IPS-11a (cell line): ENCODE measurements around the gene FER.
"Not testable (repeated sequence)": the region's sequence is repeated elsewhere in the genome, so short reads cannot be mapped to it uniquely, and the experiment has no call there.

Source experiments
- H3K4me3 ChIP-seq: one replicate; pipeline ENCODE4 v1.5.1; 2013; ENCODE audit warnings: low read depth, low read length, control low read depth

The FER gene

GRCh38 chr5:108946008-108946407, 198.3 kb downstream of the FER start:
- no peak overlapping the region for H3K4me3 ChIP-seq

DNA sequence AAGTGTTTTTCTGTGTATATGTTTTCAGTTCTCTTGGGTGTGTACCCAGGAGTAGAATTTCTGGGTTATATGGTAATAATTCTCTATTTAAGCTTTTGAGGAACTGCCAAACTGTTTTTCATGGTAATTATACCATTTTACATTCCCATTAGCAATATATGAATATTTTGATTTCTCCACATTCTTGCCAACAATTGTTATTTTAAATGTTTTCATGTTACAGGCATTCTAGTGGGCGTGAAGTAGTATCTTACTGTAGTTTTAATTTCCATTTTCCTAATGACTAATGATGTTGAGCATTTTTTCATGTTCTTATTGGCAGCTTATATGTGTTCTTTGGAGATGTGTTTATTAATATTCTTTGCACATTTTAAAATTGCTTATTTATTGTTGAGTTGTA, 199.5 kb downstream of the FER start:
- no peak overlapping the region for H3K4me3 ChIP-seq

DNA sequence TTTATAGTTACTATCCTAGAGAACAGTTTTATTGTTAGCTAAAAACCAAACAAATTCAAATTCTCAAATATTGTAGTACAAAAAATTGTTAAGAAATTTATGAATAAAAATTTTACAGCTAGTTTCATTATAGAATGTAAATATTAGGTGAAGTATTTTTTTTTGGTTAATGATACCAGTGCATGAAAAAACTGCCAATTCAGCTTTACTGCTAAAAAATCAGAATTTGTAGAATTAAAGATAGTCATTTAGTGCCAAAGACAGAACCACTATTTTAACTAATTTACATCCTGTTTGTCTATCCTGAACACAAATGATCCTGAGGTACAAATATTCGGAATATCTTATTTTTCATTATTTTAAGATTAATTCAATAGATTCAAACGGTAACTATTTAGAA, 202.6 kb downstream of the FER start:
- no peak overlapping the region for H3K4me3 ChIP-seq

GRCh38 chr5:108953940-108954339, 206.2 kb downstream of the FER start:
- H3K4me3 ChIP-seq: no peak overlapping the region

GRCh38 chr5:108957333-108957732, 209.6 kb downstream of the FER start:
- H3K4me3 ChIP-seq: no peak overlapping the region

GRCh38 chr5:108966910-108967309, 219.2 kb downstream of the FER start:
- no peak overlapping the region for H3K4me3 ChIP-seq

GRCh38 chr5:108974594-108974993, 226.9 kb downstream of the FER start:
- H3K4me3 ChIP-seq: no peak overlapping the region

GRCh38 chr5:108975697-108976096, 228.0 kb downstream of the FER start:
- no peak overlapping the region for H3K4me3 ChIP-seq

- H3K4me3 ChIP-seq: no peak overlapping the region
Observed at GRCh38 chr5:108983461-108984092, 235.9 kb downstream of the FER start.

DNA sequence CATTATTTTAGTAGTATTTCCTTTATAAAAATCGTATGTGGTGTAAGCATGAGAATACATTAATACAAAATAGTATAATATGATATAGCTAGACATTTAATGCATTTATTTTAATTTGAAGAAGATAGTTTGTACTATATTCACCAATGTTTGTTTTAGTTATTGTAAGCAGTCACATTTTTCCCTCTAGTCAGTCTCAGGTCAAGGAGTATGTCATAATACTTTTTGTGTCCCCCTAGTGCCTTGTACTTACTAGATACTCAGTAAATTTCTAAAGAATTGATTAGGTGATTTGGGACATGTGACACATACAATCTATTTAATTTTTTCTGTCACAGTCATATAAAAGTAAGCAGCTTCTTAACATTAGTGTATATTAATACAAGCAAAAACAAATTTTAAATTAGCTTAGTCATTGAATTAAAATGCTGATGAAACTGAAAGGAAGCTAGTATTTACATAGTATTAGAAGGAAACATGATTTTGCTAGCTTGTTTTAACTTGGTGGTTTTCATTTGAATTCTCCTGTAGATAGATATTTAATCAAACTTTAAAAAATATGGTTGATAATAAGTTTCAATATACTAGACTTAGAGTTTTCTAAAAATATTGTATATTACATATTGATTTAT, 242.2 kb downstream of the FER start:
- H3K4me3 ChIP-seq: no peak overlapping the region

DNA sequence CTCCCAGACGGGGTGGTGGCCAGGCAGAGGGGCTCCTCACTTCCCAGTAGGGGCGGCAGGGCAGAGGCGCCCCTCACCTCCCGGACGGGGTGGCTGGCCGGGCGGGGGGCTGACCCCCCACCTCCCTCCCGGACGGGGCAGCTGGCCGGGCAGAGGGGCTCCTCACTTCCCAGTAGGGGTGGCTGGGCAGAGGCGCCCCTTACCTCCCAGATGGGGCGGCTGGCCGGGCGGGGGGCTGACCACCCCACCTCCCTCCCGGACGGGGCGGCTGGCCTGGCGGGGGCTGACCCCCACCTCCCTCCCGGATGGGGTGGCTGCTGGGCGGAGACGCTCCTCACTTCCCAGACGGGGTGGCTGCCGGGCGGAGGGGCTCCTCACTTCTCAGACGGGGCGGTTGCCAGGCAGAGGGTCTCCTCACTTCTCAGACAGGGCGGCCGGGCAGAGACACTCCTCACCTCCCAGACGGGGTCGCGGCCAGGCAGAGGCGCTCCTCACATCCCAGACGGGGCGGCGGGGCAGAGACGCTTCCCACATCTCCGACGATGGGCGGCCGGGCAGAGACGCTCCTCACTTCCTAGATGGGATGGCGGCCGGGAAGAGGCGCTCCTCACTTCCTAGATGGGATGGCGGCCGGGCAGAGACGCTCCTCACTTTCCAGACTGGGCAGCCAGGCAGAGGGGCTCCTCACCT, 244.8 kb downstream of the FER start:
- not testable (repeated sequence) for H3K4me3 ChIP-seq

DNA sequence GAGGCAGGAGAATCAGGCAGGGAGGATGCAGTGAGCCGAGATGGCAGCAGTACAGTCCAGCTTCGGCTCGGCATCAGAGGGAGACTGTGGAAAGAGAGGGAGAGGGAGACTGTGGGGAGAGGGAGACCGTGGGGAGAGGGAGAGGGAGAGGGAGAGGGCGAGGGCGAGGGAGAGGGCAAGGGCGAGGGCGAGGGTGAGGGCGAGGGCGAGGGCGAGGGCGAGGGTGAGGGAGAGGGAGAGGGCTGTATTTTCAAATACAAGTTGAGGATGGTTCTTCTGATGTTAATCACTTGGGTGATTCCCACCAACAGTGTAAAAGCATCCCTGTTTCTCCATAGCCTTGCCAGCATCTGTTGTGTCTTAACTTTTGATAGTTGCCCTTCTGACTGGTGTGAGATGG, 245.7 kb downstream of the FER start:
- H3K4me3 ChIP-seq: not testable (repeated sequence)

GRCh38 chr5:108997720-108998119, 250.0 kb downstream of the FER start:
- H3K4me3 ChIP-seq: no peak overlapping the region

GRCh38 chr5:108998216-108998615, 250.5 kb downstream of the FER start:
- H3K4me3 ChIP-seq: no peak overlapping the region

GRCh38 chr5:109003928-109004327, 256.2 kb downstream of the FER start:
- H3K4me3 ChIP-seq: no peak overlapping the region

DNA sequence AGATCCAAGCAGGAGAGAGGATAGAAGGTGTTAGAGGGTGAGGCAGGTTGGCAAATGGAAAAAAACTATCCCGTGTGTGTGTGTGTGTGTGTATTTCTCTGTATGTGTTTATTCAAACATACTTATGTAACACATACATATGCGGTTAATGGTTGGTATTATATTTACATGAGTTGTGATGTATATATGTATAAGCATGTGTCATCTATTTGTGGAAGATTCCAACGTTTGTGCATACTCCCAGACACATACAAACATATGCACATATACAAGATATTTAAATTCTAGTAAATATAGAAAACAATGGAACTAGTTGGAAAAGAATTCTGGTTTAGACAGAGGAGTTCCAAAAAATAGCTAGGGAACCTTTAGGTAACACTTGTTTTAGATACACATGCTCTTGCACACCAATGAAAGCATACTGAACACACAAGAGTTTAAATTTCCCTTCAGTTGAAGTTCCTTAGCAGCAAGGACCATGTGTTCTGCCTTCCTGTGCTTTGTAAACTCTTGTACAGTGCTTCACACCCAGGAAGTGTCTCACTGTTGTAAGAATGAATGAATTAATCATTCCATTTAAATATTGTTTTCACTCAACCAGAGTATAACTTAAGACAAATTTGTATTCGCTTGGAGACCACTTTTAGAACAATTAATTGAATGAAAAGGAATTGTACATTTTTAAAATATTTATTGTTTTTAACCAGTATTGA, 257.8 kb downstream of the FER start:
- H3K4me3 ChIP-seq: no peak overlapping the region

GRCh38 chr5:109006129-109006528, 258.4 kb downstream of the FER start:
- H3K4me3 ChIP-seq: no peak overlapping the region

DNA sequence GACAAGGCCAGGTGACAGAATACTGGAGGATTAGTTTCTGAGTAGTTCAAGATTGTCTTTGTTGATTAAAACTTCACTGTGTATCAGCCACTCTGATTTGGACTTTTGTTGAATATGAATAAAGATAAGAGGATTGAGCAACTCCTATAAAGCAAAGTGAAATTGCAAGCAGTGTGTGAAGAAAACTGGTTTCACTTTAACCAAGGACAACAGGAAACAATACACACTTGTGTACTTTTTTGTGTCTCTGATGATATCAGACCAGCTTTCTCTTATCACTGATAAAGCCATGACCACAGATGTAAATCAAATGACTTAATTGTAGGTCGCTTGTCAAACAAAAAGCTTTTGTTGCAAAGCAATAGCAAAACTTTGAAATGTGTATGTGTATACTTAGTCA, 268.6 kb downstream of the FER start:
- H3K4me3 ChIP-seq: no peak overlapping the region

GRCh38 chr5:109022056-109022455, 274.4 kb downstream of the FER start:
- no peak overlapping the region for H3K4me3 ChIP-seq

- not testable (repeated sequence) for H3K4me3 ChIP-seq
Observed at GRCh38 chr5:109025729-109026128, 278.0 kb downstream of the FER start.

DNA sequence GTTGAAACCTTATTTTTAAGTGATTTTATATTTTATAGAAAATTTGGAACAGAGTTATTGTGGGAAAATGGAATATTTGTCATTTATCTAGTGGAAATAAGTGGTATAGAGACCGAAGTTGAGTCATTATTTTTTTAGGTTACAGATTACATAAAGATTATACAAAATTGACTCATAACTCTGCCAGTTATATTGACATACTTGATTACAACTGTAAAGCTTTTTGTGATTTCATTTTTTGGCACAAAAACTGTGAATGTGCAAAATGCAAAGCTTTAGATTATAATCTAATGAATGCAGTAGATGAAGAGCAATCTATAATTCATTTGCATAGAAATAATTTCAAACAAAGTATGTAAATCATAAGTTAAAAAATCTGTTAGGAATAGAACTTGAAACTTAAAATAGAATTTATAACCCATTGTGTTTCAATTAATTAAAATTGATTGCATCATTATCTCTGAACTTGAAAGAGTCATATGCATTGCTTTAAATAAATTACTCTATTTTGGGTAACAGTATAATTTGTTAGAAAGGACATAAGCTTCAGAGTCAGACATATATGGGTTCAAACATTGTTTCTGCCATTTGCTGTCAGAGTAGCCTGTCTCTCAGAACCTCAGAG, 280.4 kb downstream of the FER start:
- H3K4me3 ChIP-seq: no peak overlapping the region
